ENCODE data around the gene TTC7B. TPM values are rescaled to one million over a fixed set of nuclear protein-coding genes. Genes with fewer than 3 reads are reported as not detected.

Gene TTC7B
- total RNA-seq, 1 experiment from 2014 or later: 70.6 TPM

DNA sequence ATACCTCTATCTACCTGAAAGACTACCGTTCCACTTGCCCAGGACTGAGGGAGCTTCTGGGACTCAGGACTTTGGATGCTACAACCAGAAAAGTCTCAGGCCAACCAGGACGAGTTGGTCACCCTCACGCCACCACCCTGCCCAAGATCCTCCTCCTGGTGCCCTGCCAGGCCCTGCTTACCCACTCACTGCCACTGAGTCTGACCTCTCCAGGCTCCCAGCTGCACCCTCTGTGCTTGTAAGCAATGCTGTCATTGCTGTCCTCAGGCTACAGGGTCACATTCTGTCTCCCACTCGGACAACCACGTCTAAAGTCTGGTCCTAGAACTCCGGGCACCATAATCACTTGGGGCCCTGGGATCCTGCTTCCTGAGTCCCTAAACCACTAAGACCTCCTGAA lies 9.2 kb downstream of the TTC7B start:
- no peak overlapping the region for H3K4me2 ChIP-seq (ENCODE audit: low read length)
- RAD21 ChIA-PET (ENCODE audit: low non-redundant PET in 1 of 2, low total read pairs in 2 of 2, uncharacterized antibody in 2 of 2, unreplicated experiment in 2 of 2): no interaction called here
- no peak overlapping the region for H3K4me3 ChIP-seq (replicated peaks in 1 of 2; ENCODE audit: low read depth in 1 of 2, low read length in 2 of 2)
- CTCF ChIA-PET: no interaction called here
- peaks cover 17% of the 10 kb centered on the region; the same call in 1 of the 2 replicates for H3K79me2 ChIP-seq (ENCODE audit: insufficient read depth, low read length)
- BruUV-seq (replicated peaks): no TSS peak
- H3K27ac ChIP-seq (ENCODE audit: low read depth, low read length): no peak overlapping the region
- peaks cover 3 to 16% of the 10 kb centered on the region in 2 experiments; a peak in 2 of 4 replicates for H3K4me1 ChIP-seq (ENCODE audit: control insufficient read depth in 1 of 2, insufficient read depth in 2 of 2, low read length in 2 of 2)
- DNase-seq (ENCODE audit: low read depth, low spot score): no peak
- POLR2A ChIA-PET: no interaction called here
- no peaks in the 10 kb centered on the region for H3K27me3 ChIP-seq (ENCODE audit: insufficient read depth, low read length)
- ATAC-seq: no peak
- no peaks in the 10 kb centered on the region for H4K20me1 ChIP-seq (ENCODE audit: insufficient read depth)
- no peak overlapping the region for H2AFZ ChIP-seq (ENCODE audit: low read depth, low read length, poor library complexity, severe bottlenecking)
- intact Hi-C loops (cut with micrococcal nuclease): no loop called here
- H3K9ac ChIP-seq (ENCODE audit: low read length): no peak overlapping the region
- H3K36me3 ChIP-seq (ENCODE audit: control insufficient read depth in 1 of 2, insufficient read depth in 2 of 2, low read length in 2 of 2): no peaks in the 10 kb centered on the region
- no peaks in the 10 kb centered on the region for H3K9me3 ChIP-seq (ENCODE audit: control insufficient read depth in 1 of 2, insufficient read depth in 1 of 2, low read depth in 1 of 2, low read length in 2 of 2)
- H3K9me2 ChIP-seq (ENCODE audit: insufficient read depth): no peaks in the 10 kb centered on the region
- no peak for TF ChIP-seq EZH2phosphoT487 (IDR thresholded peaks at IDR 0.05; ENCODE audit: borderline replicate concordance)
- no peak for TF ChIP-seq SP1 (IDR thresholded peaks at IDR 0.05; ENCODE audit: low read depth)
- TF ChIP-seq CBX3 (IDR thresholded peaks at IDR 0.05; ENCODE audit: low read depth): no peak
- no peak for TF ChIP-seq SIN3A (IDR thresholded peaks at IDR 0.05; ENCODE audit: low read depth)
- TF ChIP-seq, protein P1, sequence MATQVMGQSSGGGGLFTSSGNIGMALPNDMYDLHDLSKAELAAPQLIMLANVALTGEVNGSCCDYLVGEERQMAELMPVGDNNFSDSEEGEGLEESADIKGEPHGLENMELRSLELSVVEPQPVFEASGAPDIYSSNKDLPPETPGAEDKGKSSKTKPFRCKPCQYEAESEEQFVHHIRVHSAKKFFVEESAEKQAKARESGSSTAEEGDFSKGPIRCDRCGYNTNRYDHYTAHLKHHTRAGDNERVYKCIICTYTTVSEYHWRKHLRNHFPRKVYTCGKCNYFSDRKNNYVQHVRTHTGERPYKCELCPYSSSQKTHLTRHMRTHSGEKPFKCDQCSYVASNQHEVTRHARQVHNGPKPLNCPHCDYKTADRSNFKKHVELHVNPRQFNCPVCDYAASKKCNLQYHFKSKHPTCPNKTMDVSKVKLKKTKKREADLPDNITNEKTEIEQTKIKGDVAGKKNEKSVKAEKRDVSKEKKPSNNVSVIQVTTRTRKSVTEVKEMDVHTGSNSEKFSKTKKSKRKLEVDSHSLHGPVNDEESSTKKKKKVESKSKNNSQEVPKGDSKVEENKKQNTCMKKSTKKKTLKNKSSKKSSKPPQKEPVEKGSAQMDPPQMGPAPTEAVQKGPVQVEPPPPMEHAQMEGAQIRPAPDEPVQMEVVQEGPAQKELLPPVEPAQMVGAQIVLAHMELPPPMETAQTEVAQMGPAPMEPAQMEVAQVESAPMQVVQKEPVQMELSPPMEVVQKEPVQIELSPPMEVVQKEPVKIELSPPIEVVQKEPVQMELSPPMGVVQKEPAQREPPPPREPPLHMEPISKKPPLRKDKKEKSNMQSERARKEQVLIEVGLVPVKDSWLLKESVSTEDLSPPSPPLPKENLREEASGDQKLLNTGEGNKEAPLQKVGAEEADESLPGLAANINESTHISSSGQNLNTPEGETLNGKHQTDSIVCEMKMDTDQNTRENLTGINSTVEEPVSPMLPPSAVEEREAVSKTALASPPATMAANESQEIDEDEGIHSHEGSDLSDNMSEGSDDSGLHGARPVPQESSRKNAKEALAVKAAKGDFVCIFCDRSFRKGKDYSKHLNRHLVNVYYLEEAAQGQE (IDR thresholded peaks at IDR 0.05; ENCODE audit: low read depth): no peak
- no peak for TF ChIP-seq TCF7L2 (IDR thresholded peaks at IDR 0.05; ENCODE audit: borderline replicate concordance, extremely low read depth, insufficient read depth, insufficient read length)
- no peak for TF ChIP-seq ELF1 (IDR thresholded peaks at IDR 0.05; ENCODE audit: borderline replicate concordance, low read depth)
- TF ChIP-seq POLR2AphosphoS5 (IDR thresholded peaks at IDR 0.05; ENCODE audit: low read depth, low read length): no peak
- TF ChIP-seq, protein P2, sequence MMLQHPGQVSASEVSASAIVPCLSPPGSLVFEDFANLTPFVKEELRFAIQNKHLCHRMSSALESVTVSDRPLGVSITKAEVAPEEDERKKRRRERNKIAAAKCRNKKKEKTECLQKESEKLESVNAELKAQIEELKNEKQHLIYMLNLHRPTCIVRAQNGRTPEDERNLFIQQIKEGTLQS (IDR thresholded peaks at IDR 0.05): no peak
